ENCODE data around the gene IQGAP3. TPM values are rescaled to one million over a fixed set of nuclear protein-coding genes. Genes with fewer than 3 reads are reported as not detected.

The IQGAP3 gene
- total RNA-seq, 1 donor from 2014 or later, result 9.8 TPM

DNA sequence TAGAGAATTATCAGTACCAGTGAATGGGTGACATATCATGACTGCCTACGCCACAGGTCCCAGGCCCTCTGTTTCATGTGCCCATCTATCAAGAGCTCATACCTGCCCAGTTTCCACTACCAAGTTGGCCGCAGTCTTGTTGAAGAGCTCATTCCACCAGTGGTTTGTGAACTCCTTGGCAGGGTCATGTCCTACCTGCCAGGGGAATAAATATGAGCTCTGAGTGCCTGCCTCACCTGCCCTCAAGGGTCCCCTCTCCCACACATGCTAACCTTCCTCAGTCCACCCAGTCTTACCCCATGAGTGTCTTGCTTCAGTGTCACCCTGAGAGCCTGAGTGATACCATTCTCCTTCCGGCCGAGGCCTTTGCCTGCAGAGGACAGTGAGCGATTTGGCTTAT, 25.8 kb upstream of the IQGAP3 start:
- H3K4me3 Mint-ChIP-seq (ENCODE audit: unreplicated experiment), result no peak overlapping the region
- peaks cover 10% of the 10 kb centered on the region for H3K36me3 Mint-ChIP-seq (ENCODE audit: low read depth)

DNA sequence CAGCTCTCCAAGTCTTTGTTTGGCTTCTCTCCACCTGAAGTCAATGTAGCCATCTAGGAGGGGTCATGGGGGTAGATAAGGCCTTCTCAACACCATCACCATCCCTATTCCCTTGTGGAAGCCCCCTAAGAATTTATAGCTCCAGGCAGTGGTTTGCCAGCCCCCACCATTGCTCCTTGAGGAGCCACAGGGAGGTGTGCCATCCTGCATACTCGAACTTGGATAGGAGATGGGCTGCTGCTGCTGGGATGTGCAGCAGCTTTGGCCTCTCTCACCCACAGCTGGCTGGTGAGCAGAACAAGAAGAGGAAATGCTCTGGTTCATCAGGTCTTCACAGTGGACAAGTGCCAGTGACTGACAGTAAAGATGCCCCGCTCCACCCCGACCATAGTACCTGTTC, 24.1 kb upstream of the IQGAP3 start:
- DNase-seq (ENCODE audit: low spot score), result no peak
- no peak overlapping the region for H3K27ac Mint-ChIP-seq (ENCODE audit: unreplicated experiment)
- H3K4me3 Mint-ChIP-seq (ENCODE audit: unreplicated experiment), result no peak overlapping the region
- peaks cover 10% of the 10 kb centered on the region for H3K36me3 Mint-ChIP-seq (ENCODE audit: low read depth)
- H3K4me1 Mint-ChIP-seq (ENCODE audit: low read depth), result peaks cover 21% of the 10 kb centered on the region
- H3K9me3 Mint-ChIP-seq (ENCODE audit: low read depth), result no peaks in the 10 kb centered on the region
- no peaks in the 10 kb centered on the region for H3K27me3 Mint-ChIP-seq (ENCODE audit: low read depth)
- TF ChIP-seq, protein P1, sequence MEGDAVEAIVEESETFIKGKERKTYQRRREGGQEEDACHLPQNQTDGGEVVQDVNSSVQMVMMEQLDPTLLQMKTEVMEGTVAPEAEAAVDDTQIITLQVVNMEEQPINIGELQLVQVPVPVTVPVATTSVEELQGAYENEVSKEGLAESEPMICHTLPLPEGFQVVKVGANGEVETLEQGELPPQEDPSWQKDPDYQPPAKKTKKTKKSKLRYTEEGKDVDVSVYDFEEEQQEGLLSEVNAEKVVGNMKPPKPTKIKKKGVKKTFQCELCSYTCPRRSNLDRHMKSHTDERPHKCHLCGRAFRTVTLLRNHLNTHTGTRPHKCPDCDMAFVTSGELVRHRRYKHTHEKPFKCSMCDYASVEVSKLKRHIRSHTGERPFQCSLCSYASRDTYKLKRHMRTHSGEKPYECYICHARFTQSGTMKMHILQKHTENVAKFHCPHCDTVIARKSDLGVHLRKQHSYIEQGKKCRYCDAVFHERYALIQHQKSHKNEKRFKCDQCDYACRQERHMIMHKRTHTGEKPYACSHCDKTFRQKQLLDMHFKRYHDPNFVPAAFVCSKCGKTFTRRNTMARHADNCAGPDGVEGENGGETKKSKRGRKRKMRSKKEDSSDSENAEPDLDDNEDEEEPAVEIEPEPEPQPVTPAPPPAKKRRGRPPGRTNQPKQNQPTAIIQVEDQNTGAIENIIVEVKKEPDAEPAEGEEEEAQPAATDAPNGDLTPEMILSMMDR (IDR thresholded peaks at IDR 0.05), result no peak

More for the DNA sequence above, 25.8 kb upstream of the IQGAP3 start:
- no peaks in the 10 kb centered on the region for H3K27me3 Mint-ChIP-seq (ENCODE audit: low read depth)
- H3K27ac Mint-ChIP-seq (ENCODE audit: unreplicated experiment), result no peak overlapping the region
- H3K9me3 Mint-ChIP-seq (ENCODE audit: low read depth), result no peaks in the 10 kb centered on the region
- H3K4me1 Mint-ChIP-seq (ENCODE audit: low read depth), result peaks cover 22% of the 10 kb centered on the region
- DNase-seq (ENCODE audit: low spot score), result no peak
- TF ChIP-seq, protein P1 (IDR thresholded peaks at IDR 0.05), result no peak

DNA sequence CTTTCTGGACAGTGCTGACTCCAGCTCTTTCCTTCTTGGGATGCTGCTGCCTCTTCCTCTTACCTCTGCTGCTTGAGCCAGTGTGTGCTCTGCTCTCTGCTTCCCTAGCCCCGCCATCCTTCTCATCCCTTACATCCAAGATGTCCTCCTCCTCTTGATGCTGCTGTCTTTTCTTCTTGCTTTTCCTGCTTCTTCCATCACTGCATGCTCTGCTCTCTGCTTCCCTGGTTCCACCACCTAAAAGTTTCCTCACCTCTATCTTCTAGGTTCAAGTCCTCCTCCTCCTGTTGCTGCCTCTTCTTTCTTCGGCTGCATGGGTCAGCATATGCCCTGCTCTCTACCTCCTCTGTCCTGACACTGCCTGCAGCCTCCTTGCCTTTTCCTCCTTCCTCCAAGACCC, 22.7 kb upstream of the IQGAP3 start:
- DNase-seq (ENCODE audit: low spot score), result no peak
- Mint-ChIP-seq H3K4me3 (ENCODE audit: unreplicated experiment) (no peak overlapping the region), H3K4me1 (ENCODE audit: low read depth) (peaks cover 15% of the 10 kb centered on the region), H3K27me3 (ENCODE audit: low read depth) (no peaks in the 10 kb centered on the region), H3K9me3 (ENCODE audit: low read depth) (no peaks in the 10 kb centered on the region), H3K36me3 (ENCODE audit: low read depth) (peaks cover 10% of the 10 kb centered on the region), H3K27ac (ENCODE audit: unreplicated experiment) (no peak overlapping the region)
- TF ChIP-seq, protein P1 (IDR thresholded peaks at IDR 0.05), result no peak

DNA sequence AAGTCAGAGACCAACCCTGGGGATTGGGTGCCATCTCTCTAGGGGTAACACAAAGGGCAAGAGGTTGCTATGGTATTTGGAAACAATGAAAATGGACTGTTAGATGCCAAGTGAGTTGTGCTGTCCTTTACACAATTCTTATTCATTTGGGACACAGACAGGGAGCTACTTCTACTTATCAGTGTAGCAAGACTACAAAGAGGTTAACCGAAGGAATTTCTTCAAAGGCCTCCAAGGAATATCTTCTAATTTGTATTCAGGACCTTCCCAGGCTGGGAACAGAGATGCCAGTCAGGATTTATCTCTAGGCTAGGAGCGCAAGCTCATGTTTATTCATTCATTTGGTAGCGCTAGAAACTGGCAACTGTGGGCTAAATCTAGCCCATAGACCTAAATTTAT, 21.8 kb upstream of the IQGAP3 start:
- Mint-ChIP-seq H3K27me3 (ENCODE audit: low read depth) (no peaks in the 10 kb centered on the region), H3K36me3 (ENCODE audit: low read depth) (peaks cover 10% of the 10 kb centered on the region), H3K27ac (ENCODE audit: unreplicated experiment) (no peak overlapping the region), H3K4me1 (ENCODE audit: low read depth) (peaks cover 15% of the 10 kb centered on the region), H3K4me3 (ENCODE audit: unreplicated experiment) (no peak overlapping the region), H3K9me3 (ENCODE audit: low read depth) (no peaks in the 10 kb centered on the region)
- no peak for DNase-seq (ENCODE audit: low spot score)
- TF ChIP-seq, protein P1 (IDR thresholded peaks at IDR 0.05), result no peak

DNA sequence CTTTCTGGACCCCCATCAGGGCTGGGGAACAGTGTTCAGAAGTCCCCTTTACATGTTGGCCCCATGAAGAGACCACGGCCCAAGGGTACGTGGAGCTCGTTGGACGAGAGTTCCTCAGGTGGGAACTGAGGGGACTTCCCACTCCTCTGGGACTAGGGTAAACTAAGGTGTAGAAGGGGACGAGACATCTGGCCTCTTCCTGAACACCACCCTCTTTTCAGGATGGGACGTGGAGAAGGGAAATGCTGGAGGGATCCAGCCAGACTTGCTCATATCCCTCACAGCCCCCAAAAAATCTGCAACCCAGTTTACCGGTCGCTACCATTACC, 21.3 kb upstream of the IQGAP3 start:
- H3K4me1 Mint-ChIP-seq (ENCODE audit: low read depth), result peaks cover 15% of the 10 kb centered on the region
- H3K27me3 Mint-ChIP-seq (ENCODE audit: low read depth), result no peaks in the 10 kb centered on the region
- no peak for DNase-seq (ENCODE audit: low spot score)
- no peak overlapping the region for H3K27ac Mint-ChIP-seq (ENCODE audit: unreplicated experiment)
- no peak overlapping the region for H3K4me3 Mint-ChIP-seq (ENCODE audit: unreplicated experiment)
- no peaks in the 10 kb centered on the region for H3K9me3 Mint-ChIP-seq (ENCODE audit: low read depth)
- TF ChIP-seq, protein P1 (IDR thresholded peaks at IDR 0.05), result no peak
- H3K36me3 Mint-ChIP-seq (ENCODE audit: low read depth), result peaks cover 10% of the 10 kb centered on the region
